ENCODE measurements around the gene SSU72.

DNA sequence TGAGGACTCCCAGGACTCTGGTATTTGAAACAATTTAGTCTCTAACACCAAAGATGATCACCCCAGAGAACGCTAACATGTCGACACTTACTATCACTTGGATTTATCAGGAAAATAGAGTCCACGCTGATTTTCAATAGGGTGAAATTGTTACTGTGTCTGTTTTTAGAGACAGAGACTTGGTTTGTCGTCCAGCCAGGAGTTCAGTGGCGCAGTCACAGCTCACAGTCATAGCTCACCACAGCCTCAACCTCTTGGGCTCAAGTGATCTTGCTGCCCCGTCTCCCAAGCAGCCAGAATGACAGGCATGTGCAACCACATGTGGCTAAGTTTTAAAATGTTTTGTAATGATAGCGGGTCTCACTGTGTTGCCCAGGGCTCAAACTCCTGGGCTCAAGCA is 5.3 kb downstream of the SSU72 start:
- TF ChIP-seq CTCF (IDR thresholded peaks at IDR 0.05), result no peak
- no peak for TF ChIP-seq POLR2A (IDR thresholded peaks at IDR 0.05)
